Inflammatory macrophage treated with lipopolysaccharide for 1 hour (primary cell): ENCODE measurements around the gene PLPPR4.

Experiments used
- DNase-seq, 2 donors: peaks; one replicate each; pipeline ENCODE4 v3.0.0-alpha.2; 2020 to 2022

PLPPR4 gene

GRCh38 chr1:99352821-99353220, 88.5 kb downstream of the PLPPR4 start:
- no peak for DNase-seq

DNA sequence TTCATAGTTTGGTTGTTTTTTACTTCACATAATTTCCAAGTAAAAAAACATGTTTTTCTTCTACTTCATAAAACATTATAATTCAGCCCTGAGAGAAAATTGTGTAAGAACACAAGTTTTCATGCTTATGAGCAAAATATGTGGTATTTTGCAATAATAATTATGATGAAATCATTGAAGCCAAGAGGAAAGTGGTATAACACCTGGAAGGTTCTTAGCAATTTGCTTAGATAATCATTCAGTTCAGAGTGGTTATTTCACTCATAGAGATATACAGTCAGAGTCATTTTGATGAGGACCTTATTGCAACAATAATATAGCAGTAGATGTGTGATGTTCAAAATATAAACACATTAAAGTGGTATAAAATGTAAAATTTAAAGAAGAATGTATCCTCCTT, 94.5 kb downstream of the PLPPR4 start:
- DNase-seq = no peak
